ENCODE results near the gene HSPB1.
"Not testable (repeated sequence)": the region's sequence is repeated elsewhere in the genome, so short reads cannot be mapped to it uniquely, and the experiment has no call there.

The HSPB1 gene

DNA sequence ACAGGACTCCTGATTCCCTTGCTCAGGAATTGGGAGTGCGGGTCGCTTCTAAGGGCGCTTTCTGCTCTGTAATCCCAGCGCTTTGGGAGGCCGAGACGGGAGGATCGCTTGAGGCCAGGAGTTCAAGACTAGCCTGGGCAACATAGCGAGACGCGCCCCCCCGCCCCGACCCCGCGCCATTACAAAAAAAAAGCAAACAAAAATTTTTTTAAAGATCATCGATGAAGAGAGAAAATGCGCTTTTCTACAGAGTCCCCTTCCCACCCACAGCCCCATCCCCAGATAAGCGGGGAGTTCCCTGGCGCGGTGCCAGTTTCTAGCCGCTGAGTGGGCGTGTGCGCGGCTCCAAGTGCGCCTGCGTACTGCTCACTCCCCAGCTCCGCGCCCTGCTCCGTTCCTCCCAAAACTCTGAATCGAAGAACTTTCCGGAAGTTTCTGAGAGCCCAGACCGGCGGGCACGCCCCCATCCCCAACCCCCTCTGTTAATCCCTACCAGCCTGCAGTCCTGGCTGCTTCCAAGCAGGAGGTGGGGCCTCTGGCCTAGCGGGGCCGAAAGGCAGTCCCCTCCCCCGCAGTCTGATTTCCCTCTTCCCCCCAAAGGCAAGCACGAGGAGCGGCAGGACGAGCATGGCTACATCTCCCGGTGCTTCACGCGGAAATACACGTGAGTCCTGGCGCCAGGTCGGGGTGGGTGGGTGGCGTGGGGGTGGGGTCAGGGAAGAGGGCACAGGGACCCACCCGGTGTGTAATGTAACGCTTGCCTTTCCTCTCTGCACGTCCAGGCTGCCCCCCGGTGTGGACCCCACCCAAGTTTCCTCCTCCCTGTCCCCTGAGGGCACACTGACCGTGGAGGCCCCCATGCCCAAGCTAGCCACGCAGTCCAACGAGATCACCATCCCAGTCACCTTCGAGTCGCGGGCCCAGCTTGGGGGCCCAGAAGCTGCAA is 1.0 kb downstream of the HSPB1 start:
- DNase-seq (ENCODE audit: low read depth, low spot score), result no peak
- peak overlapping the region; percentile 94 for H3K27ac ChIP-seq

- H3K27ac ChIP-seq, result peak overlapping the region; percentile 94
- DNase-seq (ENCODE audit: low read depth, low spot score), result peak; percentile 81
Measured at GRCh38 chr7:76304888-76305375, 2.5 kb downstream of the HSPB1 start.

DNA sequence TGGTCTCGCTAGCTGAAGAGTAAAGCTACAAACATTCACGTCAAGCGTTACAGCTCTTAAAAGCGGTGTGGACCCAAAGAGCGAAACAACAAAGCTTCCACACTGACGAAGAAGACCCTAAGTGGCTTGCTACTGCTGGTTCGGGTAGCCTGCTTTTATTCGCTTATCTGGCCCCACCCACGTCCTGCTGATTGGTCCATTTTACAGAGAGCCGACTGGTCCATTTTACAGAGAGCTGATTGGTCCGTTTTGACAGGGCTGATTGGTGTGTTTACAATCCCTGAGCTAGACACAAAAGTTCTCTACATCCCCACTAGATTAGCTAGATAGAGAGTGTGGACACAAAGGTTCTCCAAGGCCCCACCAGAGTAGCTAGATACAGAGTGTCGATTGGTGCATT is 6.4 kb downstream of the HSPB1 start:
- not testable (repeated sequence) for DNase-seq (ENCODE audit: low read depth, low spot score); H3K27ac ChIP-seq

GRCh38 chr7:76309341-76310101 is 7.0 kb downstream of the HSPB1 start:
- not testable (repeated sequence) for DNase-seq (ENCODE audit: low read depth, low spot score)
- peak overlapping the region; percentile 54 for H3K27ac ChIP-seq

DNA sequence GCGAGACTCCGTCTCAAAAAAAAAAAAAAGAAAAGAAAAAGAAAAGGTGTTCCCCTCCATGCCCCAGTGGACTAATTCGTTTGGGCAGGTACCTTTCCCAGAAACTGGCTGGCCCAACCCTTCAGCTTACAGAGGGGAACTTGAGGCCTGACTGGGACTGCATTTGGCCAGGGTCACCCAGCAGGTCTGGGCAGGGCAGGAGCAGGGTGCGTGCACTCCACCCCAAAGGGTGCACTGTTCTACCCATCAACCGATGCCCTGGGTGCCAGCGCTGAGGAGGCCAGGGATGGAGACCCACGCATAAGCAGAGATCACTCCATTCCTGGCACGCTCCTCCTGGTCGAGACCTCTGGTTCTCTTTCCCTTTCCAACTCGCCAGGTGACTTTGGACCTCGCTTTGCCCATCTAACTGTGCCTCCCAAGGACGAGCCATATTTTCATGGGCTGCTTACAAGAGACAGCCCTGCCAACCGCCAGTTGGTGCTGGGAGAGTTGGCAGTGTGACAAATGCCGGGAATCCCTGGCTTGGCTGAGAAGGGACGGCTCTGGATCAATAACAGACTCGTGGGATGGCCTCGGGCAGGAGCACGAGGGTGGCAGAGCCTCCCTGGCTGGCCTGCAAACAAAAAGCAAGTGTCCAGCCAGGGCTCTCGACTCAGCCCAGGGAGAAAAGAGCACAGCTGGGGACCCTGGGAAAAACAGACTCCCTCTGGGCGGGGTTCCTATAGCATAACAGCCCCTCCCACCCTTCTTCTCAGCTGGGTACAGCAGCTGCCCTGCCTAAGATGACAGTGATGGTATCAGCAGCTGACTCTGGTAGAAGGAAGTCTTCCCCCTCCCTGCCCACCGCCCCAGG is 7.9 kb downstream of the HSPB1 start:
- H3K27ac ChIP-seq, result peak overlapping the region; percentile 54
- DNase-seq (ENCODE audit: low read depth, low spot score), result no peak

- DNase-seq (ENCODE audit: low read depth, low spot score); H3K27ac ChIP-seq: not testable (repeated sequence)
Measured at GRCh38 chr7:76311838-76312237, 9.4 kb downstream of the HSPB1 start.

- DNase-seq (ENCODE audit: low read depth, low spot score), result no peak
- H3K27ac ChIP-seq, result no peak overlapping the region
Measured at GRCh38 chr7:76314042-76314721, 11.7 kb downstream of the HSPB1 start.

- not testable (repeated sequence) for DNase-seq (ENCODE audit: low read depth, low spot score); H3K27ac ChIP-seq
Measured at GRCh38 chr7:76314740-76315139, 12.3 kb downstream of the HSPB1 start.

DNA sequence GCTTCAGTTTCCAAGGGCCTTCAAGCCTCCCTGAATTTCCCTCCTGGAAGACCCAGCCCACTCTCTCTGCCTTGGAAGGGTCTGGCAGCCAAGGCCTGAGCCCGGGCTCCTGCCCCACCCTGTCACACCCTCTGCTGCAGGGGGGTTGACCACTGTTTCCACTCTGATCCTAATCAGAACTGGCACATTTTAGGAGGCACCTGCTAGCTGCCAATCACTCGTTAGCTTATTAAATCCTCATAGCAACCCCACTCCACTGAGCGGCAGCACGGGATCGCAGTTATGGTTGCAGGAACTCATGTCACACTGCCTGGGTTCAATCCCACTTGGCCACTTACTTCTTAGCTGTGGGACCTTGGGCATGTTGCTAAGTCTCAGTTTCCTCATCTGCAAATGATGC is 12.9 kb downstream of the HSPB1 start:
- DNase-seq (ENCODE audit: low read depth, low spot score), result no peak
- H3K27ac ChIP-seq, result no peak overlapping the region

DNA sequence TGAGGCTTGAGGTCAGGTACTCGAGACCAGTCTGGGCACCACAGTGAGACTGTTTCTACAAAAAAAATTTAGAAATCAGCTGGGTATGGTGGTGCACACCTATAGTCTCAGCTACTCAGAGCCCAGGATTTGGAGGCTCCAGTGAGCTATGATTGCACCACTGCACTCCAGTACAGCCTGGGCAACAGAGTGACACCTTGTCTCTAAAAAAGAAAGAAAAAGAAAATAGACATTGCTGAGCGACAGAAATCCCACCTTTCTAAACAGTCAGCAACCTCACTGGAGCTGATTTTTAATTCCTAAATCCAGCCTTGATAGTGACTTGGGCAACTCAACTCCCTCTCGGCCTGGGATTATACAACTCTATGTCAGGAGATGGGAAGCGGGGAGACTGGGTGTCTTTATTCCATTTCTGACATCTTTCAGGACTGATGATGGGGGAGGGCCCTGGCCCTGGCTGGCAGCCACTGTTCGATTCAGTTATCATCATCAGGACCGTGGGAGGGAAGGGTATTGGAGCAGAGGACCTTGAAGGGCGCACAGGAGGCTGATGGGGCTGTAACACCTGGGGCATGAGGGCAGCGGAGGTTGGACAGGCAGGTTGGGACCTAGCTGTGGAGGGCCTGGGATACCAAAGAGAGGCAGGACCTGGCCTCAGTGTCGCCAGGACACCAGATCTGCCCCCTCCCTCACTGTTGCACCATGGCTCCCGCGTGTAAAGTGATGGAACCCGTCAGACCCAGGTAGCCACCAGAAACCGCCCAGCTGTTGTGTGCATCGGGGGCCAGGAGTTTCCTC is 14.7 kb downstream of the HSPB1 start:
- H3K27ac ChIP-seq, result peak overlapping the region; percentile 83
- no peak for DNase-seq (ENCODE audit: low read depth, low spot score)

- DNase-seq (ENCODE audit: low read depth, low spot score), result no peak
- H3K27ac ChIP-seq, result peak overlapping the region; percentile 83
Measured at GRCh38 chr7:76317782-76318487, 15.5 kb downstream of the HSPB1 start.

DNA sequence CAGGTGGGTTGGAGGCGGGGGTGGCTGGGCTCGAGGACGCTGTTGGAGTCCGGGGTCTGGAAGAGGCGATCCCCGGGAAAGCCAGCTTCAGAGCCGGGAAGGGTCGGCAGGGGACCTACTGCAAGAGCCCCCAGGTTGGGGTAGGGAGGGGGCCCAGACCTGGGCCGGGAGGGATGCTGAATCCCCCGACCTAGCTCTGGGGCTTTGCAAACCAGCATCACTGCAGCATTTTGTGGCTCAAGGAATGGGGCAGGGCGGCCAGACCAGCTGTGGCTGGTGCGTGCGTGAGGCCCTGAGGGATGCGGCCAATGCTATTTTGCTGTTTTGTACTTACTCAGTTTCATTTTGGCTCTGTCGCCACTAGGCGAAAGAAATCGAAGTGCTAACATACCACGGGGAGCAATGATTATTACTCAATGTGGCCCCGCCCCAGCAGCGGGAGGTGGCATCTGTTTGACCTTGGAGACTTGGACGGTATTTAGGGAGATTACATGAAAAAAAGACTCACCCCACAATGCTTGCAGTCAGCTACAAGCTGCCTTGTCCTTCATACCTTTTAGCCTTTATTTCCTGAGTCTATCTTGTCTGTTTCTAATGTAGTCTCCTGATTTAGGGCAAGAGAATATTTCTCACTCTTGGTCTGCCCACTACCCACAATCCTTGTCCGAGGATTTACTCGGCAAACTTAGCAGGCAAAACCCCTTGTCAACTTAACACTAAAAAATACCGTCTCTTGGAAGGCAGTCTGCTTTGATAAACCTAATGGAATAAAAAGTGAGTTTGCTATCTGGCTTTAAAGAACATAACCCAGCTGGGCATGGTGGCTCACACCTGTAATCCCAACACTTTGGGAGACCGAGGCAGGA is 16.2 kb downstream of the HSPB1 start:
- H3K27ac ChIP-seq, result peak overlapping the region; percentile 83
- DNase-seq (ENCODE audit: low read depth, low spot score), result no peak

DNA sequence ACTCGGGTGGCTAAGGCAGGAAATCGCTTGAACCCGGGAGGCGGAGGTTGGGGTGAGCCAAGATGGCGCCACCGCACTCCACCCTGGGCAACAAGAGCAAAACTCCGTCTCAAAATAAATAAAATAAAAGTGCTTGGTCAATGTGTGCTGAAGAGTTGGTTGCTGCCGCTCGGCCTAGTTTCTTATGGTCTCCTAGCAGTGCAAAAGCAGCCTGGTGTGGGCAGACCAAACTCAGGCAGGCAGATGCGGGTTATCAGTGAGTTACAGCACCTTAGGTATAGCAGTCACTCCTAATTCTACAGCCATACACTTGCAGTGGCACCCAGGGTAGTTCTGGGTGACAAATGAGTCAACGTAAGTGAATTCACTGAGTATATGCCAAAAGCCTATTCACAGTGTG is 22.6 kb downstream of the HSPB1 start:
- DNase-seq (ENCODE audit: low read depth, low spot score), result no peak
- H3K27ac ChIP-seq, result no peak overlapping the region

GRCh38 chr7:76325811-76326210 is 23.3 kb downstream of the HSPB1 start:
- H3K27ac ChIP-seq, result no peak overlapping the region
- no peak for DNase-seq (ENCODE audit: low read depth, low spot score)

DNA sequence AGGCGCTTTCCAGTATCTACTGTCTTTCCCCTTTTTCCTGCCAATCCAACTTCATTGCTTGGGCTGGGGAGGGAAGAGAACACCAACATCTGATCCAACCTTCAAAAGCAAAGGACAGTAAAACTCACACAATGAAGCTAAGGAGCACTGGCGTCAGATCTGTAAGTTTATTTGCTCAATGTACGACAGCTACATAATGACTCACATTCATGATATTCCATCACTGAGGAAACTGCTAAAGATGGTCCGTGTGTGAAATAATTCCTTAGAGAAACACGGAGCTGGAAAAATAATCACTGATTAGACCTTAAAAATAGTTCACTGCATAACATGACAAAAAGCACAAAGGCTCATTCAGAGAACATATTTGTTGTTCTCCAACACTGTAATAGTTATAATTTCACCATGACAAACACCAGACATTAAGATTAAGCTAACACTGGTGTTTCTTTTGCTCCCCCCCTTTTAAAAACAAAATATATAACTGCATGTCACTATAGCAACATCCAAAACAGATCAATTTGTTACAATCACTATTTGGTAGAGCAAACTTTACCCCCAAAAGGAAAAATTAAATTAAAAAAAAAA is 24.3 kb downstream of the HSPB1 start:
- H3K27ac ChIP-seq, result no peak overlapping the region
- DNase-seq (ENCODE audit: low read depth, low spot score), result no peak

- H3K27ac ChIP-seq, result no peak overlapping the region
- DNase-seq (ENCODE audit: low read depth, low spot score), result no peak
Measured at GRCh38 chr7:76327610-76328009, 25.1 kb downstream of the HSPB1 start.

DNA sequence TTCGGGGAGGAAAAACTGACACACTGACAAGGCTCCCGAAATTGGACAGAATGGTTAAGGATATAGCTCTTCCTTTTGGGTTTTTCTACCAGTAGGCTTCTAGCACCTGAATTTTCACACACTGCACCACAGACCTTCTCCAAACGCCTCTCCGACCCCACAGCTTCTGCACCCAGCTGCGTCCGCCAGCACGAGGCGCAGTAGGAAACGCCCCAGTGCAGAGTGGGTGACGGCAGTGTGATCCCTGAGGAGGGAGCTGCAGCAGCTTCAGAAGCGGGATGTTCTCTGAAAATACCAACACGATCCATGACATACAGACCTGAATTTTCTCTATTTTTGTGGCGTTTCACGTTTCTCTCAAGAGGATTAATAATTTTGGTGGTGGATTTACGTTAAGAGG is 25.9 kb downstream of the HSPB1 start:
- no peak overlapping the region for H3K27ac ChIP-seq
- DNase-seq (ENCODE audit: low read depth, low spot score), result no peak
